Measurements from ENCODE around the gene ADIPOR2. TPM values are rescaled to one million over a fixed set of nuclear protein-coding genes. Genes with fewer than 3 reads are reported as not detected.

The ADIPOR2 gene
- total RNA-seq, 2 experiments from 2014 or later = 66.4 to 68.8 TPM

DNA sequence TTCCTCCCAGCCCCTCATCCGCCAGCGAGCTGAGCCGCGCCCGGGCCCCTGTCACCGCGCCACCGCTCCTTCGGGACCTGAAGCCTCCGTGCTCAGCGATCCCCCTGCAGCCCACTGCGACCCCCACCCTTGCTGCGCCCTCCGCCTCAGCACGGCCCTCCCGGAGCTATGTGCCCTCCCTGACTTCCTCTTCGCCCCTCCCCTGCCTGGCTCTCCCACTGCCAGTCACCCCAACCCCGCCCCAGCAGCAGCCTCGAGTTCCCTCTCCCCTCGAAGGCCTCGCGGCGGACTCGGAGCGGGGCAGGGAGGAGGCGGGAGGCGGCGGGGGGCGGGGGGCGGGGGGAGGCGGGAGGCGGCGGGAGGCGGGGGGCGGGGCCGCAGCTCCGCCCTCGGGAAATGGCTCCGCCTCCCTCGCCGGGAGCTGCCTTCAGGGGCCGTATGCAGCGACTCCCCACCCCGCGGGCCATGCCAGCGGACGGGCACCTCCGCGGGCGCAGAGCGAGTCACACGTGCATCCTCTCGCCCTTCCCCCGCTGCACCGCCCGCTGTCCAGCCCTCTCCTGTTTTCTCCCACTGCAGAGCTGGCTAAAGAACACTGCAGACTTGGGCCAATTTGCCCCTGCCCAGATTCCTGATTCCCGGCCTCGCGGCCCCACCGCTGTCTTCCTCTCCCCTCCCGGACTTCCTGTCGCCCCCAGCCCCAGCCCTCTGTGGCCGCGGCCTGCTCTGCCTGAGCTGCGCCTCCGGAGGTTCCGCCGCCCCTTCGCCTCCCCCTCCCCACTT is 29.1 kb upstream of the ADIPOR2 start:
- ChIA-PET CTCF (interaction anchor here (0.6 to 17.4 kb wide), 4 partner anchors 9 to 130 kb away, joined by 3 to 195 read pairs (median 4); no protein-coding TSS in a partner anchor), POLR2A (interaction anchor here (0.6 to 1.6 kb wide), 3 partner anchors 20 to 134 kb away, joined by 3 to 4 read pairs (median 3); no protein-coding TSS in a partner anchor)

GRCh38 chr12:1662761-1663439 is 28.0 kb upstream of the ADIPOR2 start:
- ChIA-PET CTCF (no interaction called here), POLR2A (no interaction called here)

GRCh38 chr12:1663440-1664132 is 27.3 kb upstream of the ADIPOR2 start:
- POLR2A ChIA-PET = no interaction called here
- CTCF ChIA-PET = interaction anchor here (0.6 kb wide), 1 partner anchor 11 kb away, joined by 4 read pairs; no protein-coding TSS in a partner anchor

DNA sequence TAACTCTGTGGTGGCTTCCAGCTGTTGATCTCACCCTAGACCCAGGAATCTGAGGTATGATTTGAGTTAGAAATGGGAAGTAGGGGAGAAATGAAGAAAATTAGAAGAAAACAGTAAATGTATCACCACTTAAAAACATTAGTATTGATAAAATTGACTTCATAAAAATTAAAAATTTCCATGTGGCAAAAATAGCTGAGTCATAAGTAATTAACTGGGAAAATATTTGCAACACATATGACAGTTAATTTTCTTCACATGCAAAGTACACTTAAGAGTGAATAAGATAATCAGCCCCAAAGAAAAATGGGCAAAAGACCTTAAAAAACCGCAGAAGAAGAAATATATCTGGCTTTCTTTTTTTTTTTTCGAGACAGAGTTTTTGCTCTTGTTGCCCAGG is 25.5 kb upstream of the ADIPOR2 start:
- ChIA-PET POLR2A (no interaction called here), CTCF (interaction anchor here (0.9 to 1.0 kb wide), 2 partner anchors 13 to 126 kb away, joined by 4 read pairs; no protein-coding TSS in a partner anchor)

- CTCF ChIA-PET = interaction anchor here (0.8 kb wide), 1 partner anchor 23 kb away, joined by 3 read pairs; no protein-coding TSS in a partner anchor
- POLR2A ChIA-PET = no interaction called here
These were observed 24.7 kb upstream of the ADIPOR2 start for GRCh38 chr12:1666215-1666614.

GRCh38 chr12:1666685-1667162 is 24.1 kb upstream of the ADIPOR2 start:
- POLR2A ChIA-PET = no interaction called here
- CTCF ChIA-PET = interaction anchor here (0.8 to 1.0 kb wide), 2 partner anchors 22 to 125 kb away, joined by 3 read pairs; no protein-coding TSS in a partner anchor

GRCh38 chr12:1668833-1669543 is 21.9 kb upstream of the ADIPOR2 start:
- ChIA-PET CTCF (no interaction called here), POLR2A (no interaction called here)

DNA sequence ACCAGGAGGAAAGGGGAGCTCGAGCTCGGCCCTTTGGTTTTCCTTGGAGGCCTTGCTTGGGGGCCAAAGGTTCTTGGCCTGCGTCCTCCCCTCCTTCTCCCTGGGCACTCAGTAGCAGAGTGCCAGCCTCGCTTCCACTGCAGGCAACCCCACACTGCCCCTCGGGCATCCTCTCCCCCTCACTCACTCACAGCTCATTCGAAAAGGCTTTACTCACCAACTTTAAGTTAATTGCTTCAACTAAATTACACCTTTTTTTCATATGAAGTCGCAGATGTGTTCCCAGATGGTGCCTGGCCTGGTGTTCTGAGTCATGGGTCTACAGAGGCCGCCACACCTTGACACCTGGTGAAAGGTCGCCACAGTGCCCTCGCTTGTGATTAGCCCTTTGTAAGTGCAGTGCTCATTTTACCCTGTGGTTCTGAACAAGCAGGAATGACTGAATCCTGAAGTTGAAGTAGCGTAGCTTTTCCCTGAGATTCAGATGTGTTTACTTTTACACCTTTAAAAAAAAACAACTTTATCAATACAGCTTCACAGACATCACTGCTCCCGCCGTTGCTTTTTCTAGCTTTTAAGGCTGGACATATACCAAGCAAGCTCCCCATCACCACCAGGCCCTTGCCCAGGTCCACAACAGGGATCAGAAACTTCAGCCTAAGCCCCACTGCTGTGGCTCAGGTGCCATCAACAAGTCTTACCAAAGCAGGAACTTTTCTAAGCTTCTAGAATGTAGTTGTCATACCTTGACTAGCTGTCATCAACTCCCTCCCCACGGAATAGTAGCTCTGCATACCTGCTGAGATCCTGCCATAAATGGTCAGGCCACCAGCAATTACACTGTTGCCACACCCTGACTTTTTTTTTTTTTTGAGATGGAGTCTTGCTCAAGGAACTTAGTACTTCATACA is 20.3 kb upstream of the ADIPOR2 start:
- ChIA-PET POLR2A (no interaction called here), CTCF (interaction anchor here (0.7 to 1.0 kb wide), 2 partner anchors 9 to 16 kb away, joined by 3 read pairs; no protein-coding TSS in a partner anchor)

GRCh38 chr12:1676043-1676442 is 14.8 kb upstream of the ADIPOR2 start:
- POLR2A ChIA-PET = no interaction called here
- CTCF ChIA-PET = no interaction called here

GRCh38 chr12:1680804-1681492 is 9.9 kb upstream of the ADIPOR2 start:
- ChIA-PET CTCF (interaction anchor here (0.8 to 1.1 kb wide), 2 partner anchors 27 to 110 kb away, joined by 3 read pairs; no protein-coding TSS in a partner anchor), POLR2A (interaction anchor here (0.6 to 0.7 kb wide), 2 partner anchors 19 to 103 kb away, joined by 3 read pairs; no protein-coding TSS in a partner anchor)

- CTCF ChIA-PET = interaction anchor here (0.8 to 1.1 kb wide), 2 partner anchors 26 to 109 kb away, joined by 3 read pairs; no protein-coding TSS in a partner anchor
- POLR2A ChIA-PET = interaction anchor here (0.6 kb wide), 1 partner anchor 20 kb away, joined by 3 read pairs; no protein-coding TSS in a partner anchor
These were observed 9.4 kb upstream of the ADIPOR2 start for GRCh38 chr12:1681493-1681807.

DNA sequence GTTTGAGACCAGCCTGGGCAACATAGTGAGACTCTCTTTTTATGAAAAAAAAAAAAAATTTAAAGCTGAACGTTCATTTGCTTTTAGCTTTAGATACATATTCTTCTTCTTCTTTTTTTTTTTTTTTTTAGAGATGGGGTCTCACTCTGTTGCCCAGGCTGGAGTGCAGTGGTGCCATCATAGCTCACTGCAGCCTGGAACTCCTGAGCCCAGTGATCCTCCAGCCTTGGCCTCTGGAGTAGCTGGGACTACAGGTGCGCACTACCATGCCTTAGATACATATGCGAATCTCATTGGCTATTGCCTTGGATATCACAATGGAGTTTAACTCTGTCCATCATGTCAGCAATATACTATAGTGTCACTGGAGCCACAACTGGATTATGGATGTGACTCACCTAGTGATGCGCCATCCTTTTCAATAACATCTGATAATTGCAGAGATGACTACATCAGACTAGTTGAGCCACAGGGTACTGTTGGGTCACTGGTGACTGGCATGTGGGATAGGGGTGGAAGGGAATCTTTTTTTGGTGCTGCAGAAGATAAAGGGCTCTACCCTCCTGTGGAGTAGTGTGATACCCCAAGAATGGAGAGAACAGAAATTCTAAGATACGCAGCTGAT is 2.7 kb upstream of the ADIPOR2 start:
- ChIA-PET POLR2A (interaction anchor here (0.6 kb wide), 1 partner anchor 28 kb away, joined by 4 read pairs; no protein-coding TSS in a partner anchor), CTCF (interaction anchor here (1.3 to 1.5 kb wide), 2 partner anchors 22 to 102 kb away, joined by 3 read pairs; no protein-coding TSS in a partner anchor)

- POLR2A ChIA-PET = interaction anchor here (0.8 to 1.5 kb wide), 2 partner anchors 12 to 97 kb away, joined by 3 to 4 read pairs; no protein-coding TSS in a partner anchor
- CTCF ChIA-PET = interaction anchor here (1.3 to 3.1 kb wide), 2 partner anchors 38 to 100 kb away, joined by 3 to 9 read pairs; no protein-coding TSS in a partner anchor
These were observed 495 bp downstream of the ADIPOR2 start for GRCh38 chr12:1691123-1692007.

DNA sequence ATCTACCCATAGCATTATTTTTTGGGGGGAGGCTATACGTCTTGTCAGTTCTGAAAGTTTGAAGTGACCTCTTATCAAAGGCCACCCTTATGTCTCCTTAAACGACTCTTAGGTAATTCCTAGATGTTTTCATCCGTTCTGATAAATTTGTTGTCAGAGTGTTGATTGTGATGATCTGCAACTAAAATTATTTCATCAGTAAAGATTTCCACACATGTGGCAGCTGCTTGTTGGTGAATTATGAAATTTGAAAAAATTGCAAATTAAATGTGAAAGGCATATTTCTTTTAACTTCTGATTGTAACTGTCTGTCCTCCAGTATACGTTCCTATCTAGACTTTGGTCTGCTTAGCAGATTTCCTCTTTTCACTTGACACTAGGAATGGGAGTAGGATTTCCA is 1.4 kb downstream of the ADIPOR2 start:
- ChIA-PET CTCF (interaction anchor here (3.1 kb wide), 1 partner anchor 99 kb away, joined by 9 read pairs; no protein-coding TSS in a partner anchor), POLR2A (no interaction called here)

DNA sequence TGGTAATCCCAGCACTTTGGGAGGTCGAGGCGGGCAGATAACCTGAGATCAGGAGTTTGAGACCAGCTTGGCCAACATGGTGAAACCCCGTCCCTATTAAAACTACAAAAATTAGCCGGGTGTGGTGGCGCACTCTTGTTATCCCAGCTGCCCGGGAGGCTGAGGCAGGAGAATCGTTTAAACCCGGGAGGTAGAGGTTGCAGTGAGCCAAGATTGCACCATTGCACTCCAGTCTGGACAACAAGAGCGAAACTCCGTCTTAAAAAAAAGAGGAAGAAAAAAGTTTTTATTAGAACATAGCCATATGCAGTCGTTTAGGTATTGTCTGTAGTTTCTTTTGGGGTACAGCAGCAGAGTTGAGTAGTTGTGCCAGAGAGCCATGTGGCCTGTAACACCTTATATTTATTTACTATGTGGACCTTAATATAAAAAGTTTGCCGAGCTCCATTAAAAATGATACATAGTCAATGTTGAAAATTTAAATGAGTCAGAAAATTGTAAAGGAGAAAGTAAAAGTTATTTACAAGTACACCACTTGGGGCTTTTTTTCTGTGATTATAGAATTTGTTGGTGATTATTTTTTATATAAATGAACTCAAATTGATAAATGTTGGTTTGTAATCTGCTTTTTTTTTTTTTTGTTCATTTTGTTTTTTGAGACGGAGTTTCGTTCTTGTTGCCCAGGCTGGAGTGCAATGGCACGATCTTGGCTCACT is 2.2 kb downstream of the ADIPOR2 start:
- ChIA-PET CTCF (no interaction called here), POLR2A (interaction anchor here (0.7 kb wide), 2 partner anchors 64 to 1100 kb away, joined by 4 to 5 read pairs; partner anchors contain the start of gene WNT5B)
